Right kidney (tissue), 9 donors: ENCODE results near the gene HLA-DQA2.
"Not testable (repeated sequence)": the region's sequence is repeated elsewhere in the genome, so short reads cannot be mapped to it uniquely, and the experiment has no call there.

Source experiments
- DNase-seq: peaks from one replicate; pipeline ENCODE4 v3.0.0-alpha.2; 2016
- long read RNA-seq, 8 donors: transcript quantifications; one replicate each; lab custom pipeline, GENCODE V29; 2026

HLA-DQA2 gene
- long read RNA-seq, donor 1: 0 reads
- long read RNA-seq, donor 2: 0 reads
- long read RNA-seq, donor 3: 0 reads
- long read RNA-seq, donor 4: 0 reads
- long read RNA-seq, donor 5: 0 reads
- long read RNA-seq, donor 6: 0 reads
- long read RNA-seq, donor 7: 0 reads
- long read RNA-seq, donor 8: 0 reads

DNA sequence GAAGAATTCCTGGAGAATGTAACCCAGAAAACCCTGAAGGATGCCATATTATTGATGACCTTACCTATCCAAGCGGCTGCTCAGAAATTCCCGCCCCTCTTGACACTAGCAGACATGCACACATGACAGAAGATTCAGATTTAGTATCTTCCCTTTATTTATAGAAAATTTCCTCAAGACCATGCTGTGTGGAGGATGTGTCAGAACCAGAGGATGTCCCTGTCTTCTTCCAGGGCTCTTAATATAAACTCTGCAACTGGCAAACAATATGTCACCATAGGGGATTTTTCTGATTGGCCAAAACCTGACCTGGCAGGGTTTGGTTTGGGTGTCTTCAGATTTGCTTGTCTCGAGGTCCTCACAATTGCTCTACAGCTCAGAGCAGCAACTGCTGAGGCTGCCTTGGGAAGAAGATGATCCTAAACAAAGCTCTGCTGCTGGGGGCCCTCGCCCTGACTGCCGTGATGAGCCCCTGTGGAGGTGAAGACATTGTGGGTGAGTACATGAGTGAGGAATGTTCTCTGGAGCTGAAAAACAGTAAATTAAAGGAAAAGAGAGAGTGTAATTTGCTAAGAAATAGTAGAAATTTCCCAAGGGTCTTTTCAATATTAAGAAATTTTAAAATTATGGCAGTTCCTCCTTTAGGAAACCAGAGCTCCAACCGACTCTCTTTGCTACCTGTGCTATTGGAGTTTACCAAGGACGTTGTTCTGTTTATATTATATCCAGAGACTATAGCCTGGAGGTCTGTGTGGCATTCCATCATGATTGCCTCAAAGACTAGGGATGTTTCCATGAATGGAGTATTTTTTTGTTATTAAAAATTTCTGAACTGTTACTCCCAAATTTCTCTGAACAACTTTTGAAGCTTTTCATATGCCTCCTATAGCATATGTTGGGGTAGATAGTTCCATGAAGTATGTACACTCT, at the start of gene HLA-DQA2:
HLA-DQA2 (plus strand) TSS at position 361 of the 930 bp plus-strand sequence; CDS start at position 414, 53 bp downstream.
- no peak for DNase-seq

DNA sequence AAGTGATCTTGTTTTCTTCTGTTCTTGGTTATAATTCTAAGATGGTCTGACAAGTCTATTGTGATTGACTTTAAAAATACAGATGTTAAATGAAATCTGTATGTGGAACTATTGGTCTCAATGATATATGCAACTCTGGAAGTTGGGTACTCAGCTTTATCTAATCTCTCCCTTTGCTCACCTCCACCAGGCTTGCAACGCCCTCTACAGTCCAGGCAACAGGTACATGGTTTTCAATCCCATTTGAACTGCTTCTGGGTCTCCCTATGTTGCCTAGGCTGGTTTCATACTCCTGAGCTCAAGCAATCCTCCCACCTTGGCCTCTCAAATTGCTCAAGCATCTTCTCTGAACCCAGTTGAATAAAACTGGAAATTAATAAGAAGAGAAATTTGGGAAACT, 49.2 kb upstream of the HLA-DQA2 start:
- no peak for DNase-seq

DNA sequence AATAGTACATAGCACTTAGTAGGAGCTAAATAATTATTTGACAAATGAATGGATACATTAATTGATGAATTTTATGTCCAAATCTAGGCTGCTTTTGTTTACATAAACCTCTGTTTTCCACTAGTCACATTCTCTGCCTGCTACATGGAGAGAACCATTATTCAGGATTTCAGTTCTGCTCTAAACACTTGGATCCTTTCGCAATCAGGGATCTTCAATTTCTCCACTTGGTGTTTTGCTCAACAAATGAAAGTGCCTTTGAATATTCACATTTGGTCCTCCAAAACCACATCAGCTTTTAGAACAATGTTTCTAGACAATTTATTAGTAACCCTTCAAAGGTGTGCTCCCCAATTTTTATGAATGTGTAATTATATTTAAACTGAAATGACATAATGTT, 44.2 kb upstream of the HLA-DQA2 start:
- DNase-seq: no peak

DNA sequence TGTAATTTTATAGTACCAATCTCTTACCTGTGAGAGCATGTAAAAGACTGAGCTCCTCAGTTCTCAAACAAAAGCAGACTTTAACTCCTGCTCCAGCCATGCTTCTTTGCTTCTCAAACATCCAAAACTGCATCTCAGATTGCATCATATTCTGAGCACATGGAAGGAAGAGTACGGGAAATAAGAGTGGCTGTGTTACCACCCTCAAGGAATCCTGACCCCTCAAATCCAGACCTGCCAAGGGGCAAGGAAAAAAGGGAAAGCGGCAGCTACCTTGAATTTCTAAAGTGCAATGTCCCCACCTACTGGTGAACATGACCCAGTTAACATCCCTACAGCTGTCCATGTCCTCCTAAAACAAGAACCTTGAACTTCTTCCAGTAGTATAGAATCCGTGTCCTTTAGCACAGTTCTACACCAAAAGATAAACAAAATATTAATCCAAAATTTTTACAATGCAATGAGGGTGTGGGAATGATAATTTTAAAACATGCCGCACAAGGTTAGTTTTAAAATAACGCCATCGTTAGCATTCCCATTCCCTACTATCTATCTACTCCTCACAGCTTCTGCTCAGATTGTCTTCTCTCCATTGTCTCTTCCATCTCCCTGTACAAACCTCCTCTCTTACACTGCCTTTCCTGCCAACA, 40.7 kb upstream of the HLA-DQA2 start:
- peak; percentile 34 for DNase-seq

DNA sequence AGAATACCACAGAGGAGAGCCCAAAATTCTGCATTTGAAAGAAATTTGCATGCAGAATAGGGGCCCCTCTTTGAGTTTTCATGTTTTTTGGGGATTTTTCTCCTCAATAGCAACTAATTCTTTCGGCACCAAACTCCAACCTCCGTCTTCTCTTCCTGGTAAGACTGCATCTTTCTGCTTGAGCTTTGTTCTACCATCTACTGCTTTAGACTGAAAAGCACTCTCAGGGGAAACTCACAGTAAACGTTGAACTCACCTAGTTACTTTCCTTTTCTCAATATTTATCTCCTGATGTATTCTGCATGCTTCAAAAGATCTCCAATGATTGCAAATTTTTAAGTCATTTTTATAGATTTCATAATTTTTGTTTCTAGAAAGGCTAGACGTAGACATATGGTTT, 37.8 kb upstream of the HLA-DQA2 start:
- DNase-seq: no peak

DNA sequence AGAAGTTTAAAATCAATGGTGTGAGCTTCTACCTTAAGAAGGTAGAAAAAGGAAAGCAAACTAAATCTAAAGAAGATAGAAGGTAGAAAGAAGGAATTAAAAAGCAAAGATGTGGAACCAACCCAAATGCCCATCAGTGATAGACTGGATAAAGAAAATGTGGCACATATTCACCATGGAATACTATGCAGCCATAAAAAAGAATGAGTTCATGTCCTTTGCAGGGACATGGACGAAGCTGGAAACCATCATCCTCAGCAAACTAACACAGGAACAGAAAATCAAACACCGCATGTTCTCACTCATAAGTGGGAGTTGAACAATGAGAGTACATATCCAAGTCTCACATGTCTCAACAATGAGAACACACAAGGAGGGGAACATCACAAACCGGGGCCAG, 36.0 kb upstream of the HLA-DQA2 start:
- not testable (repeated sequence) for DNase-seq

DNA sequence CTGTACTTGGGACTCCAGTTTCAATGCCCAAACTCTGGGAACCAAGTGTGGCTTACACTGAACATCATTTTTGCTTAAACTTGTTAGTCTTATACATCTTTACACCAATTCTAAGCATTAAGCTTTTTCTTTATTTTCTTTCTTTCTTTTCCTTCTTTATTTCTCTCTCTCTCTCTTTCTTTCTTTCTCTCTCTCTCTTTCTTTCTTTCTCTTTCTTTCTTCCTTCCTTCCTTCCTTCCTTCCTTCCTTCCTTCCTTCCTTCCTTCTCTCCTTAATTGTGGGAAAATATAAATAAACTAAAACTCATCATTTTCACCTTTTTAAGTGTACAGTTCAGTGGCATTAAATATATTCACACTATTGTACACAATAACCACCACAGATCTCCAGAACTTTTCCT, 31.6 kb upstream of the HLA-DQA2 start:
- no peak for DNase-seq

DNA sequence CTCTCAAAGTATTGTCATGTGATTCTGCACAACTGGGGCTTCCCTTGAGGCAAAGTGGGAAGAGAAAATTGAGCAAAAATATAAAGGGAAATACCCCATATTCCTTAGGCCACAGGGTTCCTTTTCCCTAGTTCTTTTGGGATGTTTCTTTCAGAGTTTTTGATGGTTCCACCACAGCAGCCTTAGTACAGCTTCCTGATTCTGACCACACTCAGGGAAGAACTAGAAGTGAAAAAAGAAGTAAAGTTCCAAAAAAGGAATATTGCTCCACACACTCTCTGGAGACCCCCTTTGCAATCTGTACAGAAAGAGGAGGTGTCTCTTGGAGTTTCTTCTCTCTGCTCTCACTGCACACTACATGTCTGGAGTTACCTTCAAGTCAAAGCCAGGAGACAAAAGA, 27.9 kb upstream of the HLA-DQA2 start:
- DNase-seq: no peak

DNA sequence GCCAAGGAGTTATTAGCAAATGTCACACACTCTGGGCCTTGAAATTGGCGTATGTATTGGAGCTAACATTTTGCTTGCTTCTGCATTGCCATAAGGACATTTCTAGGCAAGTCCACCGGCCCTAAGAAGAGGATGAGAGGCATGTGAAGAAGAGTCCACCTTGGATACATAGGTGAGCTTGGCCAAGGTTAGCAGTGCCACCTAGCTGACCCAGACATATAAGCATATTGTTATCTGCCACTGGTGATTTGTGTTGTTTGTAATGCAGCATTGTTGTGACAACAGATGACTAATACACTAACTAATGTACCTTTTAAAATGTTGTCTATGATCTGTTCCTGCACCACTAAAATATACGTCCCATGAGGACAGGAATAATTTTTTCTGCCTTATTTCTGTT, 24.8 kb upstream of the HLA-DQA2 start:
- no peak for DNase-seq

DNA sequence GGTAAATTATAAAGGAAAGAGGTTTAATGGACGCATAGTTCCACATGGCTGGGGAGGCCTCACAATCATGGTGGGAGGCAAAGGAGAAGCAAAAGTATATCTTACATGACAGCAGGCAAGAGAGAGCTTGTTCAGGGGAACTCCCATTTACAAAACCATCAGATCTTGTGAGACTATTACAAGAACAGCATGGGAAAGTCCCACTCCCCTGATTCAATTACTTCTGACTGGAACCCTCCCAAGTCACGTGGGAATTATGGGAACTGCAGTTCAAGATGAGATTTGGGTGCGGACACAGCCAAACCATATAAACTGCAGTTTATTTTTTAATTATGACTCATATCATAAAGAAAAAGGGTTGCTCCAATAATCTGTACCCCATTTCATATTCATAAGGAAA, 22.3 kb upstream of the HLA-DQA2 start:
- no peak for DNase-seq

DNA sequence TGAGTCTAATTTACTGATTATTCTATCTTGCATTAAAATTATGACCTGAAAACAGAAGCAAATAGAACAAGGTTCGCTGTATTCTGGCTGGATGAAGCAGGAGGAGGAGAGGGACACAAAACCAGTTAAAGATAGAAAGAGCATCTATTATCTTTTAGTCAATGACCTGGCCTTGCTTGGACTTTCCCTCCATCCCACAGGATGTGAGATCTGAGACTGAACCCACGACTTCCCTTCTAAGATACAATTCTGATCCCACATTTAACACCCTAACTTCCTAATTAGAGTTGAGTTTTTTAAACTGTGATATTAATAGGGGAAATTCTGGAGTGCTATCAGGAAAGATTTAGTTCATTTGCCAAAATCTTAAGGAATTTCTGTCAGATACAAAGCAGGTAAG, 3.1 kb upstream of the HLA-DQA2 start:
- no peak for DNase-seq

DNA sequence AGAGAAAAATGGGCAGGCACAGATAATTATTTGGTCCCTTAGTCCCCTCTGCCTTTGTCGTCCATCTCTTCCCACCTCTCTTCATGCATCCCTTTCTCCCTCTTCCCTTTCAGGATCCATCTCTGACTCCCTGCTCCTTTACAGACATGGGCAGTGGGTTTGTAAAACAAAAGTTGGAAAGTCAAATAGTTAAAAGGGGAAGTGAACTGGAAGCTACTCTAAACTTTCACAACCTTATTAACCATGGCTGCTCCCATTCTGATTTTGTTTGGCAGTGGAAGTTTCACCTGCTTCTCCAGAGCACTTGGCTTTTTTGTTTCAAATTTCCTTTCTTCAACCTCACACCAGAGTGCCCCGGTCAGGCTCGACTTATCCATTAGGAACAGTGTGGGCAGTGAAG, 1.2 kb downstream of the HLA-DQA2 start:
- DNase-seq: no peak

DNA sequence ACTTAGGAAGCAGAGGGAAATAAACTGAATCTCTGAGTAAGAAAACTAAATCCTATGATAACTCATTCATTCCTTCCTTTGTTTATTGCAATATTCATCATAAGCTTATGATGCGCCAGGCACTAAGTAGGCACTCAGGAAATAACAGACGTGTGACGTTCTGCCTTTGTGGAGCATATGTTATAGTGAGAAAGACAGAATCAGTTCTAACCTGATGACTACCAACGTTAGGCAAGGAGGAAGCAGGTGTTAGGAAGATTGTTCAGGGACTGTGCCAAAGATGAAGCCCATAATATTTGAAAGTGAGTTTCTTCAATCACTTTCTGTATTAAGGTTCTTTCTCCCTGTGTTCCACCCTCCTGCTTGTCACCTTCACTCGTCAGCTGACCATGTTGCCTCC, 3.6 kb downstream of the HLA-DQA2 start:
- DNase-seq: no peak

DNA sequence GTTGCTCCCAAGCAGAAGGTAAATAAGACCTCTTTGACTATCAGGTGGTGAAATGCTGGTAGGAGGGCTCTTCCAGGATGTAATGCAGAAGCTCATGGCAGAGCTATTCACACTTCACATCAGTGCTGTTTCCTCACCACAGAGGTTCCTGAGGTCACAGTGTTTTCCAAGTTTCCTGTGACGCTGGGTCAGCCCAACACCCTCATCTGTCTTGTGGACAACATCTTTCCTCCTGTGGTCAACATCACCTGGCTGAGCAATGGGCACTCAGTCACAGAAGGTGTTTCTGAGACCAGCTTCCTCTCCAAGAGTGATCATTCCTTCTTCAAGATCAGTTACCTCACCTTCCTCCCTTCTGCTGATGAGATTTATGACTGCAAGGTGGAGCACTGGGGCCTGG, 4.5 kb downstream of the HLA-DQA2 start:
- not testable (repeated sequence) for DNase-seq

DNA sequence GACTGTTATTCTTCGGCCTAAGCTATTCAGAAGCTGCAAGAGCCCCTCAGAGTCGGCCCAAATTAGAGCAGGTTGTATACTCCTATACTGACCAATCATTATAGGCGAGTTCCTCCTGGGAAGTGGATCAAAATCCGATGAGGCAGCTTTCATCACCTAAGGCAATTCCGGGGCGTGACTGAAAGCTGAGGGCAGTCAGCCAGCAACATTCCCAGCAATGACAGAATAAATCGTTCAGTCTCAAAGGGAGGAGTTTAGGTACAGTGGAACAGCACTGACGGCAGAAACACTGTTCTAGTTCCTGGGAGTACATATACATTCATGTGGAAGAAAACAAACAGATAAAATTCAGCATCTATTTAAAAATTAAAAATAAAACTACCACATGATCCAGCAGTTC, 11.4 kb downstream of the HLA-DQA2 start:
- DNase-seq: no peak

DNA sequence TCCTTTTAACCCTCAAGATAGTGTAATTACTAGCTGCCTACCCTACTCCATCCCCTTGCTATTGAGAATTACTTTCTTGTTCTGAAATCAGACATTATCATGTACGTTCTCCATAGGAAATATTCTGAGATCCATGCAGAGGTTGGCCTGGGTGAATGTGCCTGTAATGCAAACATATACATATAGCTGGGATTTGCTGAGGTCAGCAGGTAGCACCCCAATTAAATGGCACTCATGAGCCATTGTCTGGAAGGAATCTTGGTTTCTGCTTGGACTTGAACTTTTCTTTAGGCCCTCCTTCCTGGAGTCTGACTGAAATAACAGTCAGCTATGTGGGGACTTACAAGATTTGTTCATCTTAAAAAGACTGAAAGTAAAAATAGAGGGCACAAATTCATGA, 18.5 kb downstream of the HLA-DQA2 start:
- no peak for DNase-seq

DNA sequence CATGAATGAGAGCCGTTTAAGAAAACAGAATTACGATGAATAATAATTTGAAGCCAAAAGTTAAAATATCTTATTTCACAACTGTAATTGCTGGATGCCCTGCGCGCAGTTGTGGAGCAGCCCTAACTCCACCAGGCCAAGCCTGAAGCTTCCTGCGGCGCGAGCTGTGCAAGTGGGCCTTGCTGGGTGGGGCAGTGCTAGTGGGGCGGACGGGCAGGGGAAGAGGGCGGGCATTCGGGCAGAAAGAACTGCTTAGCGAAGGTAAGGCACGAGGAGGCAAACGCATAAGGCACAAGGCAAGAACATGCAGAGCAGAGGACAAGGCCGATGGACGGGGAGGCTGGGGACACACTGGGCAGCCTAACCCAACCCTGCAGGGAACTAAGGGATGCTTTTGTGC, 19.9 kb downstream of the HLA-DQA2 start:
- DNase-seq: no peak

DNA sequence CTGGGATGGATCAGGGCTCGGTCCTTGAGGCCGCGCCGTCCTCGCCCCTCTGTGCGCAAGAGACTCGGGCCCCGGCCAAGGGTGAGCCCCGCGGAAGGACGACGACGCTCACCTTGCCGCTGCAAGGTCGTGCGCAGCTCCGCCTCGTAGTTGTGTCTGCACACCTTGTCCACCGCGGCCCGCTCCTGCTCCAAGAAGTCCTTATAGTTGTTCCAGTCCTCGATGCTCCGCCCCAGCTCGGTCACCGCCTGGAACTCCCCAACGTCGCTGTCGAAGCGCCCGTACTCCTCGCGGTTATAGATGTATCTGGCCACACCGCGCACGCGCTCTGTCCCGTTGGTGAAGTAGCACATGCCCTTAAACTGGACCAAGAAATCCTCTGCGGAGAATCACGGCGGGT, 20.4 kb downstream of the HLA-DQA2 start:
- no peak for DNase-seq

DNA sequence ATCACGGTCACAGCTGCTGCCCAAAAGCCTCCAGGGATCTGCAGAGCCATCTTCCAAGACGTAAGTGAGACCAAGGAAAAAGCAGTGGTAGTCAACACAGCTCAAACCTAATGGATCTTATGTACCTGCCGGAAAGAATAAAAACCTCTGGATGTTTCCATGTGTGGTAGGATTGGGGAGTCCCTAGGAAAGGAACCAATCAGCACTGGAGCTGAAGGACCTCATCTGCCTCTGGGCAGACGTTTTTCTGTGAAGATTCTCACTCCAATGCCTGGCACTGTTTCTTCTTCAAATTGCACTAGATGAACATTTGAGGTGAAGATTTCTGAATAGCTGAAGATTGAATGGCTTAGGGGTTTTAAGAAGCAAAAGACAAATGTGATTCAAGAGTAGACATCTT, 22.2 kb downstream of the HLA-DQA2 start, which contains the start of gene HLA-DQB2:
HLA-DQB2 (minus strand) TSS at position 112 of the 400 bp plus-strand sequence; CDS start at position 50, 62 bp downstream.
- DNase-seq: no peak

DNA sequence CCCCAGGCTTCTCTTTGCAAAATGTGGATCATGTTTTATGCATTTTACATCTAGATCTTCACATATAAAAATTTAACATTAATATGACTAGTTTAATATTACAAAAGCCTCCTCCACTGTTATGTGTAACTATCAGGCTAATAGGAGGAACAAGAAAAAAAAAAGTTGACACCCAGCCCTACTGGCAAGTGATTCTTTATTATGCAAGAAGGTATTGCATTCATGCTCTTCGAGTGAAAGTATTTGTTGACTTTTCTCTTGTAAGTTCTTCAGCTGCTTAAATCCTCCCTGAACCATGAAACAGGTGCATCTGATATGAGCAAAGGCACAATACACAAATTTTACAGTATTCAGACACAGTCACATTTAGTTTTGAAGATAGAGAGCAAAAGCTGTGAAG, 22.9 kb downstream of the HLA-DQA2 start:
- no peak for DNase-seq

DNA sequence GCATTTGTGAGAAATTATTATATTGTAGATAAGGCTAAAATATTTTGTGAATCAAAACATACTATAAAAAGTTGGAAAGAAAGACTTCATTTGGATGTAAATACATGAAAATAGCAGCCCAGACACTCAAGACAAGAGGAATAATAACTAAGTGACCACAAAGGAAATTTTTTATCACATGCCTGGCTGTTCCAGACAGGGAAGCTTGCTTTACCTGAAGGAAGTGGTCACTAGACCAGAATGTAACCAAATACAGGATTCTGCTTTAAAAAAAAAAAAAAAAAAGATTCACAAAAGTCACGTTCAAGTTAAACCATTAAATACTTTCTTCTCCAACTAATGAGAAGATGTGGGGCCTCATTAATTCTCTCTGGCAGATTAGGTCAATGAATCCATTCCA, 31.5 kb downstream of the HLA-DQA2 start:
- DNase-seq: no peak

DNA sequence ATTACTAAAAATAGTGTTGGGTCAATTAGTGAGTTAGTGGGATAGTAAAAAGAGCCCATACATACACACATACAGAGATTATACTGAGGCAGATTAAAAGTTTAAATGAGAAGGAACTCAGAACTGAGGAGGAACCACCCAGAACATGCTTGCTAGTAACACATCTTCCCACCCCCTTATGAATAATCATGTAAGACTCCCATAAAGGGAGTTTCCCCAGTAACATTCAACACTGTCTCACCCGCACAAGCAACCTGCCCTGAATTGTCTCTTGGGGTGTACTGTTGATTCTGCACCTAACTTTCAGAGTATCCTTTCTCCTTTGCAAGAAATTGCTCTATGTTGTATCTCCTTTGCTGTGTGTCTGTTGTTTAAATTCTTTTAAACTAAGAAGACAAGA, 33.2 kb downstream of the HLA-DQA2 start:
- DNase-seq: no peak

DNA sequence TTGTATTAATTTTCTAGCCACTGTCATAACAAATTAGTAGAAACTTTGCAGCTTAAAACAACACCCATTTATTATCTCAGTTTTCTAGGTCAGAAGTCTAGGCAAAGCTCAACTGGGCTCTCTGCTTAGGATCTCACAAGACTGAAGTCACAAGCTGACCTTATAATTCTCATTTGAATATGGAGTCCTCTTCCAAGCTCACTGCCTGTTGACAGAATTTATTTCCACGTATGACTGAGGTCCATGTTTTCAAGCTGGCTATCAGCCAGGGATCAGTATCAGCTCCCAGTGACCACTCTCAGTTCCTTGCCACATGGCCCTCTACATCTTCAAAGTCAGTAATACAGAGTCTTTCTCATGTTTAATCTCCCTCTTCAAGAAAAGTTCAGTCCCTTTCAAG, 33.9 kb downstream of the HLA-DQA2 start:
- DNase-seq: no peak
